Calu3 (cell line): ENCODE results near the gene S100A12. TPM values are rescaled to one million over a fixed set of nuclear protein-coding genes. Genes with fewer than 3 reads are reported as not detected.

Experiments used
- BruUV-seq: library from RNA; stranded (reverse); fragments of 400-500 nt; replicated peaks from 2 replicates; lab custom pipeline; 2021; lab: Mats Ljungman, UMichigan
- CTCF ChIA-PET: fragments of 300-600 bp; sonication (Branson Sonifier 250); formaldehyde crosslinking; loops from one replicate; lab custom pipeline; 2022; ENCODE audit warnings: antibody characterized with exemption; lab: Charles Lee
- DNase-seq: peaks from one replicate; pipeline ENCODE4 v3.0.0; 2022
- H3K27ac Mint-ChIP-seq: one replicate; pipeline ENCODE4 v1.8.0; 2022; ENCODE audit warnings: mixed read lengths; ENCODE audit not compliant: unreplicated experiment
- H3K27me3 Mint-ChIP-seq: one replicate; pipeline ENCODE4 v1.8.0; 2022; ENCODE audit warnings: mixed read lengths; ENCODE audit not compliant: unreplicated experiment
- H3K36me3 Mint-ChIP-seq: one replicate; pipeline ENCODE4 v1.8.0; 2022; ENCODE audit warnings: mild to moderate bottlenecking, moderate library complexity, mixed read lengths; ENCODE audit not compliant: insufficient read depth, unreplicated experiment
- H3K4me1 Mint-ChIP-seq: one replicate; pipeline ENCODE4 v1.8.0; 2022; ENCODE audit warnings: mild to moderate bottlenecking, low read depth, mixed read lengths; ENCODE audit not compliant: unreplicated experiment
- H3K4me3 Mint-ChIP-seq: one replicate; pipeline ENCODE4 v1.8.0; 2022; ENCODE audit warnings: mild to moderate bottlenecking, low read depth, moderate library complexity, mixed read lengths; ENCODE audit not compliant: unreplicated experiment
- H3K9me3 Mint-ChIP-seq: one replicate; pipeline ENCODE4 v1.8.0; 2022; ENCODE audit warnings: low read depth, mixed read lengths; ENCODE audit not compliant: unreplicated experiment
- intact Hi-C: fragments of 100-400 bp; cut with micrococcal nuclease; formaldehyde crosslinking; loops from one replicate; pipeline ENCODE4 v1.10.0; 2022; ENCODE audit not compliant: unreplicated experiment
- total RNA-seq: library from RNA; stranded (reverse); gene quantifications from 2 replicates; pipeline ENCODE4 v1.2.3, GENCODE V29; 2022
- TF ChIP-seq, protein P1 (sequence below): fragments of 200-600 bp; IDR thresholded peaks from one replicate; pipeline ENCODE4 v1.8.0; 2022; ENCODE audit warnings: antibody characterized with exemption; ENCODE audit not compliant: unreplicated experiment

Gene S100A12
- total RNA-seq, 1 experiment from 2014 or later, result not detected

DNA sequence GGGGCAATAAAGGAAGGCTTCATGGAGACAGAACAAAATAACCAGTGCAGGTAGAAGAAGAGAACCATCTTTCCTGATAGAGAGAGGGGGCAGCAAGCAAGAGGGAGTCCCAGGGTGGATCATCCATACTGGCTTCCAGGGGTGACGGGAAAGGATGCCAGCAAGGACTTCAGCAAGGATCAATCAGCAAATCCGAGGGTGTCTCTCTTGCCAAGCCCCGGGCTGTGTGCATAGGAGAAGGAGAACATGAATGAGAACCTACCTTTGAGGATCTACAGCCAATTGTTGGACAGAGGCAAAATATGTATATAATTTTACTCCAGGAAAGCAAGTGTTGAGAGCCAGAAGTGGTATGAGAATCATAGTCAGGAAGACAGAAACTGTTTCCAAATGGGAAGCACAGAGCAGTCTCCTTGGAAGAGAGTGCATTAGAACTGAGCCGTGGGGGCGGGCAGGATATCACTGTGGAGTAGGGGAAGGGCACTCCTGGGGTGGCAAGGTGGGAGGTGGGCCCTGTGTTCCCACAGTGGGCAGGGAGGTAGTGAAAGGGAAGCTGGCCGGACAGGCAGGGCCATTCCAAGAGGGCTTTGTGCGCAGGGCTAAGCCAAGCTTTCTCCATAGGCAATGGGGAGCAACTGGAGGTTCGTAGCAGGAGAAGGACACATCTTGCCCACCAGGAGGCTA lies 18.9 kb downstream of the S100A12 start:
- H3K4me3 Mint-ChIP-seq, result no peak overlapping the region
- no peak overlapping the region for H3K27ac Mint-ChIP-seq
- intact Hi-C loops, result loop anchor here (10.0 kb wide), 1 partner anchor 628 kb away; the partner anchor contains the start of gene RAB13
- H3K27me3 Mint-ChIP-seq, result peaks cover 38% of the 10 kb centered on the region
- DNase-seq, result no peak
- no TSS peak for BruUV-seq
- CTCF ChIA-PET, result interaction anchor here (0.8 to 1.8 kb wide), 3 partner anchors 47 to 139 kb away, joined by 3 to 7 read pairs (median 5); no protein-coding TSS in a partner anchor
- H3K36me3 Mint-ChIP-seq, result no peaks in the 10 kb centered on the region
- H3K9me3 Mint-ChIP-seq, result no peaks in the 10 kb centered on the region
- H3K4me1 Mint-ChIP-seq, result peaks cover 34% of the 10 kb centered on the region
- TF ChIP-seq, protein P1, sequence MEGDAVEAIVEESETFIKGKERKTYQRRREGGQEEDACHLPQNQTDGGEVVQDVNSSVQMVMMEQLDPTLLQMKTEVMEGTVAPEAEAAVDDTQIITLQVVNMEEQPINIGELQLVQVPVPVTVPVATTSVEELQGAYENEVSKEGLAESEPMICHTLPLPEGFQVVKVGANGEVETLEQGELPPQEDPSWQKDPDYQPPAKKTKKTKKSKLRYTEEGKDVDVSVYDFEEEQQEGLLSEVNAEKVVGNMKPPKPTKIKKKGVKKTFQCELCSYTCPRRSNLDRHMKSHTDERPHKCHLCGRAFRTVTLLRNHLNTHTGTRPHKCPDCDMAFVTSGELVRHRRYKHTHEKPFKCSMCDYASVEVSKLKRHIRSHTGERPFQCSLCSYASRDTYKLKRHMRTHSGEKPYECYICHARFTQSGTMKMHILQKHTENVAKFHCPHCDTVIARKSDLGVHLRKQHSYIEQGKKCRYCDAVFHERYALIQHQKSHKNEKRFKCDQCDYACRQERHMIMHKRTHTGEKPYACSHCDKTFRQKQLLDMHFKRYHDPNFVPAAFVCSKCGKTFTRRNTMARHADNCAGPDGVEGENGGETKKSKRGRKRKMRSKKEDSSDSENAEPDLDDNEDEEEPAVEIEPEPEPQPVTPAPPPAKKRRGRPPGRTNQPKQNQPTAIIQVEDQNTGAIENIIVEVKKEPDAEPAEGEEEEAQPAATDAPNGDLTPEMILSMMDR, result no peak

DNA sequence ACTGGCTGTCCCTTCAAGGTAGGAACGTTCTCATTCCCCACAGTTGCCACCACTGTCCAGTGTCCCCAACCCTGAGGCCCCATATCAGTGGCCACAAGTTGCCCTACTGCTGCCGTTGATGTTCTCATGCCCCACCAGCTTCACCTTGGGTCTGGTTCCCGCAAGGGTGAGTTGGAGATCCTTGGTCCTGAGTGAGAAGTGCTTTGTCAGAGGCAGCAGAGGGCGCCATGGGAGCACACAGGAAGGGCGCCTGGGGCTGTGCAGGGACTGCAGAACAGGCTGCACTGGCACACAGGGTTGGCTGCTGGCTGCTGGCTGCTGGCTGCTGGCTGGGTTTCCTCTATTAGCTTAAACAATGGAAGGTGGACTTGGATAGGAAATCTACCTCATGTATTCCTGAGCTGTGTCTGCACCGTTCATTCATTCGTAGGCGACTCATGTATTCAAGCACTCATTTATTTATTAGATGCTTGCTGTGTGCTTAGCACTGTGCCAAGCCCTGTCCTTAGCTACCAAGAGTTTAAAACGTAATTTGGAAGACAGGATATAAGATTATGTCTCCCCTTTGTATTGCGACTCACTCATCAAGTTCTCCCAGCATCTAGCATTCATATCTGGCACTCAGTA lies 19.9 kb downstream of the S100A12 start:
- no peak overlapping the region for H3K4me3 Mint-ChIP-seq
- H3K36me3 Mint-ChIP-seq, result no peaks in the 10 kb centered on the region
- no peak overlapping the region for H3K27ac Mint-ChIP-seq
- DNase-seq, result peak; percentile 76
- CTCF ChIA-PET, result interaction anchor here (0.7 to 4.7 kb wide), 3 partner anchors 9 to 217 kb away, joined by 3 to 58 read pairs (median 3); no protein-coding TSS in a partner anchor
- no TSS peak for BruUV-seq
- TF ChIP-seq, protein P1, result peak; percentile 54
- intact Hi-C loops, result loop anchor here (10.0 kb wide), 1 partner anchor 629 kb away; the partner anchor contains the start of gene RAB13
- H3K27me3 Mint-ChIP-seq, result peaks cover 36% of the 10 kb centered on the region
- H3K9me3 Mint-ChIP-seq, result no peaks in the 10 kb centered on the region
- H3K4me1 Mint-ChIP-seq, result peaks cover 34% of the 10 kb centered on the region

DNA sequence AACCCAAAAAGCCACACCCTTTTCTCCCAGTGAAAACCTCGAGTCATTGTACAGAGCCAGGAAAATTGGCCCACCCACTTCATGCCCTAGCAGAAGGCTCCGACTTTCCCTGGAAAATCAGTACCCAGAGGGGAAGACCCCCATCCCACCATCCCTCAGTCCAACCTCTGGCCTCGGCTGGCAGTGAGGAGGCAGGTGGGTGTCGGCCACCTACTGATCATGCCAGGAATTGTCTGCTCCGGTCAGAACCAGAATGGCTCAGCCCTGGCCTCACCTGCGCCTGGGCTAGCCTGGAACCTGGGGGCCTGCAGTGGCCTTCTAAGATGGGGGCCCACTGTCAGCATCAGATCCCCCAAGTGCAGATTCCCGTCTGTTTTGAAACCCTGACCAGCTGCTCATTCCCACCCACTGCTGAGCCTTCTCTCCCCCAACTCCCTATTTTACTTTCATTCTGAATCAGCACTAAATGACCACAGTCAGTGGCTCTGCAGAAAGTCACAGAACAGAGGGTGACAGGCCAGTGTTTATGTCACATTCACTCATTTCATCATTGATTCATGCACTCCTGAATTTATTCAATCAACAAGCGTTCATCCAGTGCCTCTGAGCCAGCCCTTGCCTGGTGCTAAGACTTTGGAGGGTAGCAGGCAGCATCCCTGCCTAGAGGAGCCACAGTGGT lies 20.8 kb downstream of the S100A12 start:
- no peak for DNase-seq
- CTCF ChIA-PET, result interaction anchor here (0.7 to 4.7 kb wide), 4 partner anchors 8 to 218 kb away, joined by 3 to 58 read pairs (median 4); partner anchors contain the start of gene S100A12
- H3K4me3 Mint-ChIP-seq, result no peak overlapping the region
- H3K27me3 Mint-ChIP-seq, result peaks cover 43% of the 10 kb centered on the region
- H3K4me1 Mint-ChIP-seq, result peaks cover 34% of the 10 kb centered on the region
- H3K27ac Mint-ChIP-seq, result no peak overlapping the region
- intact Hi-C loops, result loop anchor here (5.0 to 10.0 kb wide), 2 partner anchors 213 to 630 kb away; partner anchors contain the start of genes RAB13 and S100A2
- no TSS peak for BruUV-seq
- no peaks in the 10 kb centered on the region for H3K9me3 Mint-ChIP-seq
- TF ChIP-seq, protein P1, result no peak
- H3K36me3 Mint-ChIP-seq, result no peaks in the 10 kb centered on the region

DNA sequence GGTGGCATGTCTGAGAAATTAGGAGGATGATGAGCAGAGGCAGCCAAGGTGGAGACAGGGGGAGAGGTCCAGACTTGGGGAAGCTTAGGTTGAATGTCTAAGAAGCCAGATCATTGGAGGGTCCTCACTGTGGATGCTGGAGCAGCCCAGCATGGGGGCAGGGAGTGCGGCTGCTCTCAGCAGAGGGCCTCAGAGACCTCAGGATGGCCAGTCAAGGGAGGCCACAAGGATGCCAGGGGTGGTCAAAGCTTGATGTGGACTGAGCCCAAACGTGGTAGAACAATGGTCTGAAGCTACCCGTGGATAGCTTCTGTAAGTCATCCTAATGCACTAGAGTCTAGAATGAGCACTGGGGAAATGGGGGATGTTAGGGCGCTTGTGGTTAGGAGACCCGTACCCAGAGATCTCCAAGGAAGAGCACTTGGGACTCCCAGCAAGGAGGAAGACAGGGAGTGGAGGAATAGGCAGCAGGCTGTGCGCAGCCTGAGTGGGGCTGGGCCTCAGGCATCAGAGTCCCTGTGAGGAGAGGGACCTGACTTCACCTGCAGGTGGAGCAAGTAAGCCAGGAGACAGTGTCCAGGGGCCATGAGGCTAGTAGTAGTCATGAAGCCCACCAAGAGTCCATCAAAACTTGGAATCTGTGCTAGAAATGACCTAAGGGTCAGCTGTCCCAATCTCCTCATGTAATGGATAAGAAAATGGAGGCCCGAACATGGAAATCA lies 22.0 kb downstream of the S100A12 start:
- BruUV-seq, result no TSS peak
- Mint-ChIP-seq H3K4me3 (no peak overlapping the region), H3K9me3 (no peaks in the 10 kb centered on the region), H3K27ac (no peak overlapping the region), H3K4me1 (peaks cover 34% of the 10 kb centered on the region), H3K27me3 (peaks cover 56% of the 10 kb centered on the region), H3K36me3 (no peaks in the 10 kb centered on the region)
- intact Hi-C loops, result loop anchor here (1.0 to 10.0 kb wide), 3 partner anchors 51 to 631 kb away; partner anchors contain the start of genes RAB13 and S100A2
- CTCF ChIA-PET, result interaction anchor here (0.8 to 4.7 kb wide), 7 partner anchors 10 to 141 kb away, joined by 4 to 58 read pairs (median 4); partner anchors contain the start of gene S100A12
- TF ChIP-seq, protein P1, result peak; percentile 52
- DNase-seq, result peak; percentile 56
